CD14-positive monocyte (primary cell): ENCODE measurements around the gene ANTXRL. TPM values are rescaled to one million over a fixed set of nuclear protein-coding genes. Genes with fewer than 3 reads are reported as not detected.

Source experiments
- DNase-seq, 3 donors: peaks; one replicate each; pipeline ENCODE4 v3.0.0-alpha.2; 2011 to 2022
- H2AFZ ChIP-seq: 2 replicates; pipeline ENCODE4 v1.6.0; 2012; ENCODE audit warnings: mild to moderate bottlenecking, low read depth, low read length, inconsistent platforms; ENCODE audit not compliant: insufficient read depth, poor library complexity, severe bottlenecking
- H3K27ac ChIP-seq, 2 donors: 1 replicate in 1 of 2; 2 replicates in 1 of 2; pipeline ENCODE4 v1.5.1; 2012 to 2013; ENCODE audit warnings: low read length in 2 of 2, control low read depth in 1 of 2, inconsistent platforms in 1 of 2, low read depth in 1 of 2, mild to moderate bottlenecking in 1 of 2
- H3K27me3 ChIP-seq, 2 donors: one replicate each; pipeline versions ENCODE4 v1.6.0 to v1.6.1; 2011 to 2013; ENCODE audit warnings: low read length in 2 of 2; ENCODE audit not compliant: control insufficient read depth in 2 of 2, insufficient read depth in 2 of 2
- H3K36me3 ChIP-seq, 2 donors: replicated peaks in 1 of 2; 1 replicate in 1 of 2; 2 replicates in 1 of 2; pipeline versions ENCODE4 v1.5.1 to v1.6.1; 2012 to 2013; ENCODE audit warnings: low read length in 2 of 2, control low read depth in 1 of 2, inconsistent platforms in 1 of 2, mild to moderate bottlenecking in 1 of 2; ENCODE audit not compliant: insufficient read depth in 2 of 2, control insufficient read depth in 1 of 2
- H3K4me1 ChIP-seq, 2 donors: 1 replicate in 1 of 2; 2 replicates in 1 of 2; pipeline versions ENCODE4 v1.5.1 to v1.6.1; 2012 to 2013; ENCODE audit warnings: low read length in 2 of 2, control low read depth in 1 of 2, inconsistent platforms in 1 of 2, mild to moderate bottlenecking in 1 of 2, moderate library complexity in 1 of 2; ENCODE audit not compliant: insufficient read depth in 2 of 2, control insufficient read depth in 1 of 2
- H3K4me2 ChIP-seq: replicated peaks from 2 replicates; pipeline ENCODE3; 2012; ENCODE audit warnings: low read length, moderate library complexity, mild to moderate bottlenecking; ENCODE audit not compliant: poor library complexity, severe bottlenecking; ENCODE audit errors: extremely low read depth
- H3K4me3 ChIP-seq, 3 experiments: fragments of 200-600 bp in 1 of 3; sonication (generic) in 1 of 3; replicated peaks in 1 of 3; 1 replicate in 2 of 3; 2 replicates in 1 of 3; pipeline ENCODE4 v1.5.1; 2011 to 2013; ENCODE audit warnings: low read length in 3 of 3, mild to moderate bottlenecking in 3 of 3, control low read depth in 2 of 3, low read depth in 2 of 3, inconsistent platforms in 1 of 3, moderate library complexity in 1 of 3
- H3K79me2 ChIP-seq: 2 replicates; pipeline ENCODE4 v1.6.0; 2012; ENCODE audit warnings: mild to moderate bottlenecking, control low read depth, inconsistent platforms, low read length, moderate library complexity; ENCODE audit not compliant: insufficient read depth
- H3K9ac ChIP-seq: 2 replicates; pipeline ENCODE4 v1.6.0; 2017; ENCODE audit warnings: low read length, mild to moderate bottlenecking; ENCODE audit not compliant: insufficient read depth, poor library complexity, severe bottlenecking
- H3K9me3 ChIP-seq, 2 donors: replicated peaks in 1 of 2; 1 replicate in 1 of 2; 2 replicates in 1 of 2; pipeline versions ENCODE4 v1.5.1 to v1.6.1; 2012 to 2013; ENCODE audit warnings: low read length in 2 of 2, control low read depth in 1 of 2; ENCODE audit not compliant: control insufficient read depth in 1 of 2, insufficient read depth in 1 of 2
- H4K20me1 ChIP-seq: 2 replicates; pipeline ENCODE4 v1.6.0; 2012; ENCODE audit warnings: mild to moderate bottlenecking, low read length, control low read depth, moderate library complexity; ENCODE audit not compliant: insufficient read depth
- H3K27ac Mint-ChIP-seq, 7 donors: one replicate each; pipeline ENCODE4 v1.8.0; 2020; ENCODE audit warnings: mild to moderate bottlenecking in 7 of 7, mixed read lengths in 7 of 7, moderate library complexity in 6 of 7, inconsistent platforms in 2 of 7
- H3K27me3 Mint-ChIP-seq, 3 donors: one replicate each; pipeline ENCODE4 v1.8.0; 2021 to 2022; ENCODE audit warnings: low read depth in 3 of 3, mild to moderate bottlenecking in 3 of 3, mixed read lengths in 3 of 3, moderate library complexity in 3 of 3, inconsistent platforms in 1 of 3
- H3K36me3 Mint-ChIP-seq, 2 donors: one replicate each; pipeline ENCODE4 v1.8.0; 2020; ENCODE audit warnings: mixed read lengths in 2 of 2, inconsistent platforms in 1 of 2, mild to moderate bottlenecking in 1 of 2
- H3K4me1 Mint-ChIP-seq: one replicate; pipeline ENCODE4 v1.8.0; 2020; ENCODE audit warnings: mild to moderate bottlenecking, mixed read lengths
- H3K4me3 Mint-ChIP-seq, 2 donors: one replicate each; pipeline ENCODE4 v1.8.0; 2020; ENCODE audit warnings: mild to moderate bottlenecking in 2 of 2, mixed read lengths in 2 of 2, moderate library complexity in 1 of 2
- H3K9me3 Mint-ChIP-seq, 7 donors: one replicate each; pipeline ENCODE4 v1.8.0; 2020 to 2022; ENCODE audit warnings: mixed read lengths in 7 of 7, mild to moderate bottlenecking in 6 of 7, moderate library complexity in 6 of 7, inconsistent platforms in 2 of 7
- CTCF ChIP-seq: fragments of 200-600 bp; IDR thresholded peaks from one replicate; pipeline ENCODE4 v1.8.0; 2022; ENCODE audit warnings: antibody characterized with exemption, mild to moderate bottlenecking
- WGBS: methylation state at CpG from one replicate; pipeline ENCODE4 v1.1.5; 2013; ENCODE audit warnings: missing lambda C conversion rate; ENCODE audit not compliant: insufficient coverage; 5-methylcytosine and 5-hydroxymethylcytosine counted together
- intact Hi-C, 2 donors: fragments of 100-400 bp; cut with micrococcal nuclease; formaldehyde crosslinking; loops; one replicate each; pipeline versions ENCODE4 v1.15.0 to v1.15.1; 2023
- polyA plus RNA-seq, 3 donors: library from polyadenylated mRNA; depleted of rRNA in 1 of 3; unstranded in 2 of 3; stranded (reverse) in 1 of 3; fragments of 300-500 nt in 2 of 3; fragments of >200 nt in 1 of 3; fragmentation: Illumina TruSeq in 2 of 3; gene quantifications; 1 replicate in 2 of 3; 2 replicates in 1 of 3; pipeline ENCODE4 v1.2.3, GENCODE V29; 2012 to 2021

The ANTXRL gene
- polyA plus RNA-seq, 3 donors, result not detected

GRCh38 chr10:46250481-46250880 lies 36.3 kb upstream of the ANTXRL start:
- Mint-ChIP-seq H3K36me3 (no peaks in the 10 kb centered on the region), H3K27ac (no peak overlapping the region), H3K4me1 (no peaks in the 10 kb centered on the region), H3K4me3 (peak overlapping the region in 1 of 2 donors; percentile 24), H3K27me3 (peaks cover 0 to 1% (median 0%) of the 10 kb centered on the region in 3 donors), H3K9me3 (peaks cover 0 to 2% (median 0%) of the 10 kb centered on the region in 7 donors)
- no peak overlapping the region for H3K9ac ChIP-seq
- intact Hi-C loops, result no loop called here
- no peak for TF ChIP-seq CTCF
- no peaks in the 10 kb centered on the region for H3K4me1 ChIP-seq
- no peak overlapping the region for H3K27ac ChIP-seq
- no peaks in the 10 kb centered on the region for H3K36me3 ChIP-seq
- no peak overlapping the region for H2AFZ ChIP-seq
- H3K4me3 ChIP-seq, result no peak overlapping the region
- H4K20me1 ChIP-seq, result no peaks in the 10 kb centered on the region
- H3K9me3 ChIP-seq, result no peaks in the 10 kb centered on the region
- 71% methylated on average over 1 of the region's 5 CpGs for WGBS
- DNase-seq, result no peak
- H3K27me3 ChIP-seq, result no peaks in the 10 kb centered on the region
- H3K79me2 ChIP-seq, result no peaks in the 10 kb centered on the region
- H3K4me2 ChIP-seq, result no peak overlapping the region

- no peaks in the 10 kb centered on the region for H3K36me3 Mint-ChIP-seq
- WGBS, result 89% methylated on average over 8 of the region's 9 CpGs
- intact Hi-C loops, result no loop called here
Observed at GRCh38 chr10:46250898-46251856, 35.6 kb upstream of the ANTXRL start.

More at GRCh38 chr10:46250898-46251856, 35.6 kb upstream of the ANTXRL start:
- Histone ChIP-seq H3K4me2 (no peak overlapping the region), H3K79me2 (no peaks in the 10 kb centered on the region), H3K4me3 (no peak overlapping the region), H3K9me3 (no peaks in the 10 kb centered on the region), H3K36me3 (no peaks in the 10 kb centered on the region), H3K9ac (no peak overlapping the region), H3K4me1 (peaks cover 4 to 6% of the 10 kb centered on the region in 2 donors), H4K20me1 (no peaks in the 10 kb centered on the region), H2AFZ (peak overlapping the region; percentile 29), H3K27me3 (no peaks in the 10 kb centered on the region), H3K27ac (no peak overlapping the region)
- no peak for TF ChIP-seq CTCF
- Mint-ChIP-seq H3K27me3 (peaks cover 0 to 1% (median 0%) of the 10 kb centered on the region in 3 donors), H3K4me3 (peak overlapping the region in 1 of 2 donors; percentile 24), H3K4me1 (peaks cover 6% of the 10 kb centered on the region), H3K27ac (no peak overlapping the region), H3K9me3 (peaks cover 0 to 2% (median 0%) of the 10 kb centered on the region in 7 donors)
- peak in 1 of 3 donors; percentile 1 for DNase-seq
